ENCODE data around the gene CCDC192.
"Not testable (repeated sequence)": the region's sequence is repeated elsewhere in the genome, so short reads cannot be mapped to it uniquely, and the experiment has no call there.

CCDC192 gene

DNA sequence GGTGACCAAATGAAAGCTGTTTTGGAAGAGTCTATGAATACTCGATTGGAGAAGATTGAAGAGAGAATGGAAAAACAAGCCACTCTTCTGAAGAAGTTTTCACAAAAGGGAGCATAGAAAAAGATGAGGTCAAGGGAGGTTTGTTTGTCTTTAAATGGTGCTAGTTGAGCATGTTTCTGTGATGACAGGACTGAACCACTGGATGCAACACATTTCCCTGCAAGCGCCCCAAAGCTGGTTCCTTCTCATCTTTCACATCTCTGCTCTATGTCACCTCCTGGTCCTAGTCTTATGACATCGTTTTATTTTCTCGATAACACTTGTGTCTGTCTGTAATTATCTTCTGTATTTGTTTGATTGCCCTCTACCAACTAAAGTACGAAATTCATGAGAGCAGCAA lies 3.8 kb upstream of the CCDC192 start:
- no peak for DNase-seq (ENCODE audit: low spot score)

DNA sequence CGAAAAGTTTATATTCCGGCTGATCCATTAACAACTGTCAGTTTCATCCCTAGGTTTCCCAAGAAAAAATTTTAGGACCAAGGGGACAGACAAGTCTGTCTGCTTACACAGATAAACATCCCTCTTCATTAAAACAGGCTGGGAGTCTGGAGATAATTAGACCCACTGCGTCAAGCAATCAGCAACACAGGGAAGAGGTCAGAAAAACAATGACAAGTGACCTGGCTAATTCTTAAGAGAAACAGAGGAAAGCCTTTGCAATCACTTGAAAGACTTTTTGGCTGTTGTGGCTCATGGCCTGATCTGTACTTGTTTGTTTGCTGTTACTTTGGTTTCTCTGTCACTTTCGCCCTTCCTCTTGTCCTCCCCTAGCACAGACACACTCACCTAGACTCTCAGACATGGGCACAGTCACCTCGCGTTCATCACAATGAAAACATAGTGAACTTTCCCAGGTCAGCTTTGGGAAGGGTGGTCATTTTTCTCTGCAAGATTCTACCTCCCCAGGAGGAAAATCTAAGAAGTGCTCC lies 2.9 kb upstream of the CCDC192 start:
- no peak for DNase-seq (ENCODE audit: low spot score)

DNA sequence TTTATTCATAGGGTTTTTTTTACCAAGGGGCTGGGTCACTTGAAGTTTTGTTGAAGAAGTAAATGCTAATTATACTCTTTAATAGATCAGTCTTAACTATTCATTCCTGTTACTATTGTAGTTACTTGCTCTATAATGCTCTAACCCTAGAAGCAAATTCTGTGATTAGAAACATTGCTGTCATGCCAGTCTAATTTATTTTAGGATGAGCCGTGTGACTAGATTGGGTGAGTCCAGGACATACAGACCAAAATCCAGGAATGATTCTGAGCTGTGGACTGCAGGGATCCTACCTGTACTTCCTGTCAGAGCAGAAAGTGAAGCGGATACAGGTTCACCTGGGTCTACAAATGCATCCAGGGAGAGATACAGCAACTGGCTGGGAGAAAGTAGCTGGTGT lies 757 bp upstream of the CCDC192 start:
- DNase-seq (ENCODE audit: low spot score): no peak

DNA sequence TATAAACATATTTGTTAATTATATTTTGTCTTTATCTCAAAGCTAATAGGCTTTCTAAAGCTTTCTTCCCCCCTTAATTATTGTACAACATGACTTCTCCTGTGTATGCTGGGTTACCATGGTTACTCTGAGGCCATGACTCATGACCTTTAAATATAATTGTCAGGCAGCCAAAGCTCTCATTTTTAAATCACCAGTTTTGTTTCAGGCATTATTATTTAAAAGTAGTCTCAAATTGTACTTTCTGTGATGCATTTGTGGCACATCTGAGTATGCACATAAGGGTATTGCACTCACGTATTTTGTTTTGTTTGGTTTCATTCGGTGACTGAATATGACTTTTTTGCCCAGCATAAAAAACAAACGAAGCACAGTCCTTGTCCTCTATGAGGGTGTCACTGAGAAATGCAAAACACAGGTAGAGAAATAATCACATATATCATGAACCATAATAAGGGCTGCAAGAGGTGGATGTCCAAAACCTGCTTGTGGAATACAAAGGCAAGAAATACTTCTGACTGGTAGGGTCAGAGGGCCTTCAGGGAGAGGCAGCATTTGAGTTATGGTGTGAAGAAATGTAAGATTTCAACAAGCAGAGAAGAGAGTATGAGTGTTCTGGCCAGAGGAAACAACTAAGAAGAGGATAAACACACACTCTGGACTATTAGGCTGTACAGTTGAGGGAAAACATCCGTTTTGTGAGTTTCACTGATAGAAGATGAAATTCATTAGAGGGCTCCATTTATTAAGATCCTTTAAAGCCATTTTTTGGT lies 2.1 kb downstream of the CCDC192 start:
- DNase-seq (ENCODE audit: low spot score): peak; percentile 39

DNA sequence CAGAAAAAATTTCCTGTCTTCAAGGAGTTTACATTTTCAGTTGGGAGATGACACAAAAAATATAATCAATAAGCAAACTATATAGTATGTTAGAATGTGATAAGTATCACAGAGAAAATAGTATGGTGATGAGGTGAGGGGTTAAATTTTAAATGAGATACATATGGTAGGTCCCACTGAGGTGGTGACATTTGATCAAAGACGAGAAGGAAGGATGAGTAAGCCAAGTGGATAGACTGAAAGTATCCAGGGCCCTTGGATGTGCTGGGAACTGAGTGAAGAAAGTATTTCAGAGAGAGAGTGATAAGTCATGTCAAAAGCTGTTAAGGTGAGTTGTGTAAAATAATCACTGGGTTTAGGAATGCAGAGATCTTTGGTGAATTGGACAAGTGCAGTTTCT lies 3.5 kb downstream of the CCDC192 start:
- DNase-seq (ENCODE audit: low spot score): no peak

DNA sequence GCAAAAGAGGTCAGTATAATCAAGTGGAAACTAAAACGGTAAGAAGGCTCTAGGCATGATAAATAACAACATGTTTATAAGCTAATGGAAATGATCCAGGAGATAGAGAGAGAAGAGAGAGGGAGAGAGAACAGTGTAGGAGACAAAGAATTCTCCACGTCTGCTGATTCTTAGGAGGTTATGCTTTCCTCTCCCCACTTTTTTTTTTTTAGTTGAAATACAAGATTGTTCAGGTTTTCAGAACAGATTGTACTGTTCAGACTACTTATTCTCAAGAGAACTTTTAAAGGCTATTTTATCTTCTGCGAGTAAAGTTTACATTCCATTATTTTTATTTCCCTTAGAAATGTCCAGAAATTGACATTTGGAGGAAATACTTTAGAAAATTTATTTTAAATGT lies 4.0 kb downstream of the CCDC192 start:
- DNase-seq (ENCODE audit: low spot score): no peak

DNA sequence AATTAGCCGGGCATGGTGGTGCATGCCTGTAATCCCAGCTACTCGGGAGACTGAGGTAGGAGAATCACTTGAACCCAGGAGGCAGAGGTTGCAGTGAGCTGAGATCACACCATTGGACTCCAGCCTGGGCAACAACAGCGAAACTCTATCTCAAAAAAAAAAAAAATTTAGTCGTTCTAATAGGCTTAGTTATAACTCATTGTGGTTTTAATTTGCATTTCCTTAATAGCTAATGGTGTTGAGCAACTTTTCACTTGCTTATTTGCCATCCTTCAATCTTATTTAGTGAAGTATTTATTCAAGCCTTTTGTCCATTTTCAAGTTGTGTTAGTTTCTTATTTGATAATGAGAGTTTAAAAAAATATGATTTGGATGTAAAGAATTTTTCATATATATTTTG lies 9.9 kb downstream of the CCDC192 start:
- not testable (repeated sequence) for DNase-seq (ENCODE audit: low spot score)

DNA sequence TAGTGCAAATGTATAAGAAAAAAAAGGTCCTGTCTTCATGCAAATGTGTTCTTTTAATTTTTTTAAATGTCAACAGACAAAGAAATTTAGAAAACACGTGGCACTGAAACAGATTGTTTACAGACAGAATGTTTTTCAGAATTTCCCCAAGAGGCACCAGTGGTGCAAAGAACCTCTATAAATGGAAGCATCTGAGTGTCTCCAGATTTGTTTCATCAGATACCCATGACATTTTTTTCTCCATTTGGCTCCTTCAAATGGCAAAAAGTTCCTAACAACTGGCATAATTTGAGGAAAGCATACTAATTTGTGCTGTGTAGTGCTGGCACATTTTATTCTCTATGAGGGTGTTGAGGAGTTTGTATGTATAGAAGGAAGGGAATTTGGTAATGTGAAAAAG lies 15.0 kb downstream of the CCDC192 start:
- DNase-seq (ENCODE audit: low spot score): no peak

DNA sequence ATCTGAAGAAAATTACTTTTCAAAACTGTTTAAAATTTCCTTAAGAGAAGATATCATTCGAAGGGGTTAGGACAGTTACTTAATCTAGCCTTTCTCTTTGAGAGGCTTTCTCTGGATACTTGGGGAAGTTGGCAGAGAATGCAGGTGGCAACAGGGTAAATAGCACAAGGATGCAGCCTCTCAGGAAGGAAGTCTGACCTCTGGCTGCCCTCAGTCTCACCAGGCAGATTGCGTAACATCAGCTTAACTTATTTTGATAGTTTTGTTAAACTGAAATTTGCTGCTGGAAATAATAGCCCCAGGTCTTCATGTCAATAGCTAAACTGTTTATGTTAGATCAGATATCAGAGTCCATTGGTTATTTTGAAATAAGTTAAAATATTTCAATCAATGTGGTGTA lies 20.4 kb downstream of the CCDC192 start:
- DNase-seq (ENCODE audit: low spot score): peak; percentile 4

DNA sequence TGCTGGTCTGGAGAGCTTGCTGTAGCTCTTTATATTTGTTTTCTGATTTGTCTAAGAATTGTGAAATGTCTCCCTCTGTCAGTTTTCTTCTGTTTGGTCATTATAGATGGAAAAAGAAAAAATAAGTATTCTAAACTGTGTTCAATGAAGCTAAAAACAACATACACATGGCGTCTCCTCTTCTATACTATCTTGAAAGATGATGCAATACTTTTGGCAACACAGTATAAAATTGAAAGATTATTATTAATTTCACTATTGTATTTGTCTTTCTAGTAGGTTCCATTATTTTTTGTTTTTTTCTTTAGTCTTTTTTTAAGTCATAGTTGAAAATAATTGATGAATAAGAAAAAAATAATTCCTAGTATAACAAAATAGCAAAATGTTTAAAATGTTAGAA lies 22.5 kb downstream of the CCDC192 start:
- no peak for DNase-seq (ENCODE audit: low spot score)

DNA sequence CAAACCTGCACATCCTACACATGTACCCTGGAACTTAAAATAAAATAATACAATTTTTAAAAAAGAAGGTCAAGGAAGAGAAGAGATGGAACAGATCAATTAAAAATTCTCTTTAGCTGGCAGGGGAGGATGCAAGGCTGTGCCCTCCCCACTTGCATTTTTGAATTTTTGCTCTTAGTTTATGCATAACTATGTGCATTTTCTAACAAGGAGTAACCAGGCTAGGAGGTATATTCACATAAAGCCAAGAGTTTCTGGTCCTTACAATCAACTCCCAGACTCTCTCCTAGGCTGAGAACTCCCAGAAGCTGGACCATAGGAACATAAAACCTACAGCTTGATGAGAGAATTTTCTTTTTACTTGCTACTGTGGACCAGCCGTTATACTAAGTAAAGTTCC lies 29.8 kb downstream of the CCDC192 start:
- DNase-seq (ENCODE audit: low spot score): no peak

DNA sequence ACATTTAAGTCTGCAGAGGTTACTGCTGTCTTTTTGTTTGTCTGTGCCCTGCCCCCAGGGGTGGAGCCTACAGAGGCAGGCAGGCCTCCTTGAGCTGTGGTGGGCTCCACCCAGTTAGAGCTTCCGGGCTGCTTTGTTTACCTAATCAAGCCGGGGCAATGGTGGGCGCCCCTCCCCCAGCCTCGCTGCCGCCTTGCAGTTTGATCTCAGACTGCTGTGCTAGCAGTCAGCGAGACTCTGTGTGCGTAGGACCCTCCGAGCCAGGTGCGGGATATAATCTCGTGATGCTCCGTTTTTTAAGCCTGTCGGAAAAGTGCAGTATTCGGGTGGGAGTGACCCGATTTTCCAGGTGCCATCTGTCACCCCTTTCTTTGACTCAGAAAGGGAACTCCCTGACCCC lies 36.2 kb downstream of the CCDC192 start:
- DNase-seq (ENCODE audit: low spot score): not testable (repeated sequence)

DNA sequence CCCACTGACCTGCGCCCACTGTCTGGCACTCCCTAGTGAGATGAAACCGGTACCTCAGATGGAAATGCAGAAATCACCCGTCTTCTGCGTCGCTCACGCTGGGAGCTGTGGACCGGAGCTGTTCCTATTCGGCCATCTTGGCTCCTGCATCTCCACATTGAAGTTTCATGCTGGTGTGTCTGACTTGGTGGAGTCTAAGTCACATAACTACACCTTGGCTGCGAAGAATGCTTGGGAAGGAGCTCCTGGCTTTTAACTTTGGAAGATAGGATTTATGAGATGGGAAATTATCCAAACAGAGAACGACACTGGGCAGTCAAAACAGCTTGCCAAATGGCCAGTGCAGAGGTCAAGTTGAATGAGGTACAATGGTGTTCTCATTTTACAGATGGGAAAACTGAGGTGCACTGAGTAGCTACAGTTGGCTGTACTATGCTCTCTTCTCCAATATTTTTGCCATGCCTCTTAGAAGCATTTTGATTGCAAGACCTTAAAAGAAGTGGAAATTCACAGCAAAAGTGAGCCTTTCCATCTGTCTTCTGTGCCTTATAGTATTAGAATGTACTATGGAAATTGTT lies 36.7 kb downstream of the CCDC192 start:
- no peak for DNase-seq (ENCODE audit: low spot score)

DNA sequence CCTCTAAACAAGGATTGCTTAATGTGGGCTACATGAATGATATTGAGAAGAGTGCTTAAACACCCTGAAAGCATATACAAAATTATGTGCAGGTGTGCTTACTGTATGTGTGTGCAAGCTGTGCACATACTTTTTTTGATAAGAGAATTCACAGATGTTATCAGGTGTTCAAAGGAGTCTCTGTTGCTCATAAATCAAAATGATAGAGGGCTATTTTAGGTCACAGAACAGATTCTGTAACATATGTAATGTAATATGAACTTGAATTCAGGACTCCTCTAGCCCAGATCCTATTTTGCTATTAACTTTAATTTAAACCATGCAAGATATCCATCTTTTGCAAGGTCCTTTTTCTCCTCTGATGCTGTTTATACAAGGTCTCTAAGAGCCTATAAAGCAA lies 38.2 kb downstream of the CCDC192 start:
- no peak for DNase-seq (ENCODE audit: low spot score)

DNA sequence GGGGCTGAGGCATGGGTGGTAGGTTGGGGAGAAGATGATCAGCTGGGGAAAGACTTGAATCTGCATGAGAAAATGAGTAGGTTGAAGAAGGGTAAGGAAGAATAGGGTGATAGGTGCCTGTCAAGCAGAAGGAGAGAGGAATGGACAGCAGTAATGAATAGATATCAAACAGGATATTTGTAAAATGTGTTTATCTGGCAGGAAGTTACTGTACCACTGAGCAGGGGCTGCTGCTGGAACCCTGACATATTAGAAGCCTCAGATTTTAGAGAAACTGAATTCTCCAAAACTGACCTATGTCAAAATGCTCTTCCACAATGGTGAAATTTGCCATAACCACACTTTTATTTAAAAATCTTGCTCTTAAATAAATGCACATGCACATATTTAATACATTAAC lies 41.0 kb downstream of the CCDC192 start:
- DNase-seq (ENCODE audit: low spot score): no peak

DNA sequence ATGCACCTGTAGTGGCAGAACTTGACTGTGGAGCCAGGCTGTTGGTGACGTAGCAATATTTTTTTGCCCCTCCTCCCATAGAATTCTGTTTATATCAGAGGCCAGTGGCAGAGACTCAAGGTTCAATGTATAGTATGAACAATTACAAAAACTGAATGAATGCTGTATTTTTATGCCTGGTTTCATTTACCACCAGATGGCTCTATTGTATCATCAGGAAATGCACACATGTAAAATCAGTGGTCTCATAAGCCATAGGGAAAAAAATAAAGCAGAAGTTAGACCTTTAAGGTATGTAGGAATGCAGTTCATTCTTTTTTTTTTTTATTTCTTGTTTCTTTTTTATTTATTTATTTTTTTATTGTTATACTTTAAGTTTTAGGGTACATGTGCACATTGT lies 43.6 kb downstream of the CCDC192 start:
- DNase-seq (ENCODE audit: low spot score): no peak

DNA sequence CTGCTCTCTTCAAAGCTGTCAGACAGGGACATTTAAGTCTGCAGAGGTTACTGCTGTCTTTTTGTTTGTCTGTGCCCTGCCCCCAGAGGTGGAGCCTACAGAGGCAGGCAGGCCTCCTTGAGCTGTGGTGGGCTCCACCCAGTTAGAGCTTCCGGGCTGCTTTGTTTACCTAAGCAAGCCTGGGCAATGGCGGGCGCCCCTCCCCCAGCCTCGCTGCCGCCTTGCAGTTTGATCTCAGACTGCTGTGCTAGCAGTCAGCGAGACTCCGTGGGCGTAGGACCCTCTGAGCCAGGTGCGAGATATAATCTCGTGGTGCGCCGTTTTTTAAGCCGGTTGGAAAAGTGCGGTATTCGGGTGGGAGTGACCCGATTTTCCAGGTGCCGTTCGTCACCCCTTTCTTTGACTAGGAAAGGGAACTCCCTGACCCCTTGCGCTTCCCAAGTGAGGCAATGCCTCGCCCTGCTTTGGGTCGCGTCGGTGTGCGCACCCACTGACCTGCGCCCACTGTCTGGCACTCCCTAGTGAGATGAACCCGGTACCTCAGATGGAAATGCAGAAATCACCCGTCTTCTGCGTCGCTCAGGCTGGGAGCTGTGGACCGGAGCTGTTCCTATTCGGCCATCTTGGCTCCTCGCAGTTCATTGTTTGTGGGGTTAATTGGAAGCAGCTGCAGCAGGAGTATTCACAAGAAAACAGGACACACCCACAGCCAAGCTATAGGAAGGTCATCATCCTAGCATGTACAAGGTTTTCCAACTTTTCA lies 49.5 kb downstream of the CCDC192 start:
- not testable (repeated sequence) for DNase-seq (ENCODE audit: low spot score)

DNA sequence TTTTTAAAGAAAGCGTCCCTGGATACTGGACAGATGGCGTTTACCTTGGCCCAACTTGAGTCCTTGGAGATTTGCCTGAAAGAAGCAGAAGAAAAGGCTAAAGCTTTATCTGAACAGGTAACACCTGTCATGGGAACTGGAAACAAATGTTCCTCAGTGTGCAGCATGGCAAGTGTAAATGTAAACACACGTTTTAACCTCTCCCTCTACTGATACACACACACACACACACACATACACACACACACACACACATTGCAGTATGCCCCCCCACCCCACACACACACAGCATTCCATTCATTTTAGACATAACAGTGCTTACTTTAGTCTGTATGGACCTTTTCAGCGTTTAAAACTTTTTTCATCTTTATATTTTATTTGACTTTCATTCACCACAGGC lies 51.1 kb downstream of the CCDC192 start:
- DNase-seq (ENCODE audit: low spot score): no peak

DNA sequence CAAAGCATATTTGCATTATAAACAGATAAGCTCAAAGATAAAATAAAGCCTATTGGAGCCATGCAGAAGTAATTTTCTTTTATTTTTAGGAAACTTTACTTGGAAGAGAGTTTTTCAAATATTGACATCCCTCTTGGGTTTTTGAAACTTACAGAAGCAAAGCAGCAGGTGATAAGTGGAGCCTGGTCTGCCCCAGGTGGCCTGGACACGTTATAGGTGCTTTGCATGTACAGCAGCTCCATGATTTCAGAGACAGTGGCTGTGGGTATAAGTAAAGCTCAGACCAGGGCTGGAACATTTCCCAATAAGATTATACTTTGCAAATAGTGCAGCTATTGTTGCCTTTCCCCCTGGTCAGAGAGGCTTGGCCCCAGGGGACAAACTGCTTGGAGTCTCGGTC lies 51.5 kb downstream of the CCDC192 start:
- no peak for DNase-seq (ENCODE audit: low spot score)

DNA sequence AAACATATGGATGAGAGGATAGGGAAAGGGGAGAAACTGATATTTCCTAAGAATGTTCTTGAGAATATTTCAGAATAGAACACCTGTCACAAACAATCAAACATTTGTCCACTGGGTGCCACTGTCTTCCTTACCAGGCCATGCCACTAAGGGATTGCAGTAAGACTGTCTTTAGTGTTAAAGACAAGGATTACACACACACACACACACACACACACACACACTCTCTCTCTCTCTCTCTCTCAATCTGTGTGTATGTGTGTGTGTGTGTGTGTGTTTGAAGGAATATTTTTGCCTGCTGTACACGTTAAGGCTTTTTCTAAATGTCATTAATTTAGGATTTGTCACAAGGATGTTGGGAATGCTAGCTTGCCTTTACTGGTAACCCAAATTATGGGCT lies 54.4 kb downstream of the CCDC192 start:
- DNase-seq (ENCODE audit: low spot score): peak; percentile 47

DNA sequence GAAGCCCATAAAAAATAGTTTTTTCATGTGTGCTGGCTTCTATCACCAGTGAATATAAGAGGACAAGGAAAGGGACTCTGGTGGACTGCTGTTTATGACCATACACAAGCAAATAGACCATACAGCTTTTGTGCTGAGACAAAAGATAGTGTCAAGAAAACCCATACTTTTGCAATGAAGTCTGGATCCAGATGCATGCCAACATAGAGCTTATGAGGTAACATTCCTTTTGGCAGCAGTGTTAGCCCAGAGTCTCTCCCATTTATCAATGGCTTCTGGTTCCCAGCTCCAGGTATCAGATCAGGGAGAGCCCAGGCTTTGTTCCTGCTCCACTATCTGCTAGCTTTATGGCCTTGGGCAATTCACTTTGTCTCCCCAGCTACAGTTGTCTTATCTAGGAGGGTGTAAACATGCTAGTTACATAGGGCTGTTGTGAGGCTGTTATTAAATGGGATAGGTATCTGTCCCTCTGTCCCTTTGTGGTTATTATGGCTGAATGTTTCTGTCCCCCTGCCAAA lies 55.6 kb downstream of the CCDC192 start:
- DNase-seq (ENCODE audit: low spot score): no peak

DNA sequence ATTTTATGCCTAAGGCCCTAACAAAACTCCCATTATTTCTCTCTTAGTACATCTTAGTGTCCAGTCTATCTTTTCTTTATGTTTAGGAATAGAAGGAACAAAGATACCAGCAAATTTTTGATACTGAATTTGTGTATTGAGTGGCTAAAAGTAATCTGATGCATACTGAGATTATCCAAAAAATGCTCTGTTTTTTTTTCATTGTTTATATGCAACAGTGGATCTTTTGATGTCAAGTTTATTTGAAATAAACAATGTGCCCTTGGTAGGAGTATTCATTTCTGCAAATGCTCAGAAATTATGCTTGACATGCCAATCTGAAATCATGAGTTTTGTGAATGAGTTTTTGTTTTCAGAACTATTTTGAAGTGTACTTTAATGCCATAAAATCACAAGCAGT lies 58.7 kb downstream of the CCDC192 start:
- peak; percentile 68 for DNase-seq (ENCODE audit: low spot score)

DNA sequence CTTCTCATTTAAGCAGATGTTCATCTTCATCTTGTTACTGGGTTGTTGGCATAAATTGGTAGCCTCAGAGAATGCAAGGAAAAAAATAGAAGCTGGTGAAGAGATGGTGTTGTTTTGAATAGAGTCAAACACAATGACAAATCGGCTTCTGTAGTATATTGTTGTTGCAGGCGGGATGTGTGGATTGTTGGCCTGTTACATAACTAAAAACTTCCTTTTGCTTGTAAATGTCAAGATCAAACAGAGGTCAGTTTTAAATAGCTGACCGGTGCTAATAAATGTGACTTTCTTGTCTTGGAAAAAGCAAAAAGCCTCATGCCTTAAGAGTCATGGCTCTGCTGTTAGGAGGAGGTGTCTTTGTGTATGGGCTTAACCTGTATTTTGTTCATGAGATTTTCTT lies 59.2 kb downstream of the CCDC192 start:
- DNase-seq (ENCODE audit: low spot score): no peak

All from COLO829 (cell line).